ENCODE results near the gene SPINK8.
"Not testable (repeated sequence)": the region's sequence is repeated elsewhere in the genome, so short reads cannot be mapped to it uniquely, and the experiment has no call there.

Gene SPINK8

DNA sequence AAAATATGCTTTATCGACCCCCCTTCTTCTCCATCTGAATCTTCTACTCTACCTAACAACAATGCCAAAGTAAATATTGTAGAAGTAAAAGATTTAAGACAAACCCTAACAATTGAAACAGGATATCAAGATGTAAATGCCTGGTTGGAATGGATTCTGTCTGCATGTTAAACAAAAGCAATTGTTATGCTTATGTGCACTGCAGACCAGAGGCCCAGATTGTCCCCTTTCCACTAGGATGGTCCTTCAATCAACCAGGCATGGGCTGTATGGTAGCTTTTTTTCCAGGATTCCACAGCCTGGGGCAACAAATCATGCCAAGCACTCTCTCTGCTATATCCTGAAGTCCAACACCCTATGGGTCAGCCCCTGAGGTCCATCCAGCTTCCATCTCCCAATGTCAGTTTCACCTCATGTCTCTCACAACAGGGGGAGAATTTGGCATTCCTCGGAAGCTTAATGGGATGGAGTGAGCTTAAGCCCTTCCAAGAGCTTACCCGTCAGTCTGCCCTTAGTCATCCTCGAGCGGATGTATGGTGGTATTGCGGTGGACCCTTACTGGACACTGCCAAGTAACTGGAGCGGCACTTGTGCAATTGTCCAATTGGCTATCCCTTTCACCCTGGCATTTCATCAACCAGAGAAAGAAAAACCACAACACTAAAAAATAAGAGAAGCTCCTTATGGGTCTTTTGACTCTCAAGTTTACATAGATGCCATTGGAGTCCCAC, 56.4 kb downstream of the SPINK8 start:
- no peak for DNase-seq

DNA sequence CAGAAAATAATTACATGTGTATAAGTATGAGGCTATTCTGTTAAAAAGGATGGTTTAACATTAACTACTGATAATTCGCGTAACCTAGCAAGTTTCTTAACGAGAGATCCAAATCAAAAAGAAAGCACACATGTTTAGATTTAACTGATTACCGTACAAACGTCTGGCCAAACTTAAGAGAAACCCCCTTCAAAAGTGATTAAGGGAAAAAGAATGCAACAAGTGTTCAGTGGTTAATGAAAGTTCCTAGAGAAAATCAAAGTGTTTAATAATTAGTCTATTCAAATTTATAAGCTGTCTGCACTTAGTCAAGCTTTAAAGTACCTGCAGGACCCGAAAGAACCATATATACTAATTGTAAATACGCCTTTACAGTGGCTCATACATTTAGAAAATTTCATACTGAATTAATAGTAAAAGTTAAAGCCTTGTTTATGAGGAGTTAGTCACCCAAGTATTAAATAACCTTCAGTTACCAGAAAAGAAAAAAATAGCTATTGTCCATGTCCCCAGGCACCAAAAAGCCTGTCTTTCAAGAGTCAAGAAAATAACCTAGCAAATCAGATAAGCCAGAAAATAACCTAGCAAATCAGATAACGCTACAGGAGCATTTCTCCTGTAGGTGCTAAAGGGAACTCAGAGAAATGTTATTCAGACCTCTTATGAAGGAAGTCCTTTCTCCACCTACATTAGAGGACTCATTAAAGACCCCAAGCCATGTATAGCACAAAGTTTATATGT, 58.0 kb downstream of the SPINK8 start:
- DNase-seq, result no peak

DNA sequence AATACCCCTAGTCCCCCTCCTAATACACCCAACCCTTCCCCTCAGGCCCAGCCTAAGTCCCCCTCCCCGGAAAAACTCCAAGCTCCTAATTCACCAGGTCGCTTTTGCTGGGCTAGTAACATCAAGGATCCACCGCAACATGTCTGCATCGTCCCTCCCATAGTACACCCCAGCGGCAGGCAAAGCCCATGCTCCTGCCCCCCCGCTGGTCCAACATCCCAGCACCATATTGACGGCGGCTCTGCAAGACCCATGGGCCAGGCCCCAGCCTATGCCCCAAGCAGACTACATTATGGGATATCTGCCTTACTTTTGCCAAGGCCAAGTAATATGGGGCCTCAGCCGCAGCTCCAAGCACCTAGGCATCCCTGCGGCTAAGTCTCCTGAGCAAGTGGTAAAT, 59.0 kb downstream of the SPINK8 start:
- DNase-seq, result no peak

DNA sequence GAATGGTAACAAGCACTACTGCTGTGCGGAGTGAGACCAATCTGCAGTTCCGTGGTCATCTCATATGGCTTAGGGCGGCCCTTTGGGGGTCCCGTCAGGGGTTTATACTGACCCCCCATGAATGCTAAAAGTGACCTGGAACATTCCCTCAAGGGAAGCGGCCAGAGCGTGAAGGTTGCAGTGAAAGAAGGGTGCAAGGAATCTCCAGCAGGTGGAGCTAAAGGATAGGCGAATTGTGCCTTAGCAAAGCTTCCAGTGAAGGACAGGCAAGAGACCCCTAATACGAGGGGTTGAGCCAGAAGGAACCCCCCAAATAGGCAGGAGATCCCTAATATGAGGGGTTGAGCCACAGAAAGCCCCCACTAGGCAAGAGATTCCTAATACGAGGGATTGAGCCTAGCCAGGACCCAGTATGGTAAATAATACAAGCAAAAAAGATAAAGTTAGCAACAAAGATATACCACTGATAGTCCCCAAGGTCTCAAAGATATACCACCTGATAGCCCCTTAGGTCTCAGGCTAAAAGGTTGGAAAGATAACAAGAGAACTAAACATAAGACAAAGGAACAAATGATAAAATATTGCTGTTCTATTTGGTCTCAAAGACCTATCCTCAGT, 59.8 kb downstream of the SPINK8 start:
- peak; percentile 22 for DNase-seq

DNA sequence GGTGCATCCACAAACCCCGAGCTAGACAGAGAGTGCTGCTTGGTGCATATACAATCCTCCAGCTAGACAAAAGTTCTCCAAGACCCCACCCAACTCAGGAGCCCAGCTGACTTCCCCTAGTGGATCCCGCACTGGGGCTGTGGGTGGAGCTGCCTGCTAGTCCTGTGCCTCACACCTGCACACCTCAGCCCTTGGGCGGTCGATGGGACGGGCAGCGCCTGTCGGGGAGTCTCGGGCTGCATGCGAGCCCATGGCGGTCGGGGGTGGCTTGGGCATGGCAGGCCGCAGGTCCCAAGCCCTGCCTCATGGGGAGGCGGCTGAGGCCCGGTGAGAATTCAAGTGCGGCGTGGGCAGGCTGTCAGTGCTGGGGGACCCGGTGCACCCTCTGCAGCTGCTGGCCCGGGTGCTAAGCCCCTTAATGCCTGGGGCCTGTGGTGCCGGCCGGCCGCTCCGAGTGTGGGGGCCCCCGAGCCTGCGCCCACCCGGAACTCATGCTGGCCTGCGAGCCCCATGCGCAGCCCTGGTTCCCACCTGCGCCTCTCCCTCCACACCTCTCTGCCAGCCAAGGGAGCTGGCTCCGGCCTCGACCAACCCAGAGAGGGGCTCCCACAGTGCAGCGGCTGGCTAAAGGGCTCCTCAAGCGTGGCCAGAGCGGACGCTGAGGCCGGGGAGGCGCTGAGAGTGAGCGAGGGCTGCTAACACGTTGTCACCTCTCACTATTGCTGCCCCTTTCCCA, 61.5 kb downstream of the SPINK8 start:
- DNase-seq, result no peak

DNA sequence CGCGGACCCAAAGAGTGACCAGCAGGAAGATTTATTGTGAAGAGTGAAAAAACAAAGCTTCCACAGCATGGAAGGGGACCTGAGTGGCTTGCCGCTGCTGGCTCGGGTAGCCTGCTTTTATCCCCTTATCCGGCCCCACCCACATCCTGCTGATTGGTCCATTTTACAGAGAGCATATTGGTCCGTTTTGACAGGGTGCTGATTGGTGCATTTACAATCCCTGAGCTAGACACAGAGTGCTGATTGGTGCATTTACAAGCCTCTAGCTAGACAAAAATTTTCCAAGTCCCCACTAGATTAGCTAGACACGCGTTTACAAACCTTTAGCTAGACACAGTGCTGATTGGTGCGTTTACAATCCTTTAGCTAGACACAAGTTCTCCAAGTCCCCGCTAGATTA, 62.2 kb downstream of the SPINK8 start:
- DNase-seq, result not testable (repeated sequence)

DNA sequence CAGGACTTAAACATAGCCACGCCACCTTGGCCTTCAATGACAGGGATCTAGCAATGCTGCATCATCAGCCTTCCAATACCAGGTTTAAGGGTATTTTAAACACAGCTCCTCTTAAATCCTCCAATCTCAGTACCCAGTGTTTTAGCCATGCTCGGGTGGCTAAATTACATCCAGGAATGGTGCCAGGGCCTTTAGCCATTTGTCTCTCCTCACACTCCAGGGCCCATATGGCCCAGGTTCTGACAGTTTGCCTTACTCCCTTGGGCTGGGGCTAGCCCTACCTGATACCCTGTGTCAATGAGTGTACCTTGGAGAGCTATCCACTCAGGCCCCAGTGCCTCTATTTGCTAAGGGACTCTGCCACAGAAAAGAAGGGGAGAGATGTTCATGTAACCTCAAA, 63.2 kb downstream of the SPINK8 start:
- no peak for DNase-seq

DNA sequence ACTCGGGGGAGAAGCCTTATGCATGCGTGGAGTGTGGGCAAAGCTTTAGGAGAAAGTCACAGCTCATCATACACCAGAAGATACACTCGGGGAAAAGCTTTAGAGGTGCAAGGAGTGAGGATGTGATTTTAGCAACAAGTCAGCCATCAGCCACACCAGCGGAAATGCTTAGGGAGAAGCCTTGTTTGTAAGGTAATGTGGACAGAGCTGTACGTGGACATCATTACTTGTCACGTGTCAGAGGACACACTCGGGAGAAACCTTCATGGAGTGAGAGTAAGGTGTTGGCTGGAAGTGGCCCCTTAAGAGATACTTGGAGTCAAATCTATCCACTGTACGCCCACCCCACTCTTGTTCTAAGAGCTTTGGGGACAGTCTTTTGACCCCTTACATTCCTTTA, 63.9 kb downstream of the SPINK8 start:
- DNase-seq, result no peak

DNA sequence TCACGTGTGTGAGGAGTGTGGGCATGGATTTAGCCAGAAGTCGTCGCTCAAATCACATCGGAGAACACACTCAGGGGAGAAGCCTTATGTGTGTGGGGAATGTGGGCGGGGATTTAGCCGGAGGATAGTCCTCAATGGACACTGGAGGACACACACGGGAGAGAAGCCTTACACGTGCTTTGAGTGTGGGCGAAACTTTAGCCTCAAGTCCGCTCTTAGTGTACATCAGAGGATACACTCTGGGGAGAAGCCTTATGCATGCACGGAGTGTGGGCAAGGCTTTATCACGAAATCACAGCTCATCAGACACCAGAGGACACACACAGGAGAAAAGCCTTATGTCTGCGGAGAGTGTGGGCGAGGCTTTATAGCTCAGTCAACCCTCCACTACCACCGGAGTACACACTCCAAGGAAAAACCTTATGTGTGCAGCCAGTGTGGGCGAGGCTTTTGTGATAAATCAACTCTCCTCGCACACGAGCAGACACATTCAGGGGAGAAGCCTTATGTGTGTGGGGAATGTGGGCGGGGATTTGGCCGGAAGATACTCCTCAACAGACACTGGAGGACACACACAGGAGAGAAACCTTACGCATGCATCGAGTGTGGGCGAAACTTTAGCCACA, 64.4 kb downstream of the SPINK8 start:
- DNase-seq, result no peak

DNA sequence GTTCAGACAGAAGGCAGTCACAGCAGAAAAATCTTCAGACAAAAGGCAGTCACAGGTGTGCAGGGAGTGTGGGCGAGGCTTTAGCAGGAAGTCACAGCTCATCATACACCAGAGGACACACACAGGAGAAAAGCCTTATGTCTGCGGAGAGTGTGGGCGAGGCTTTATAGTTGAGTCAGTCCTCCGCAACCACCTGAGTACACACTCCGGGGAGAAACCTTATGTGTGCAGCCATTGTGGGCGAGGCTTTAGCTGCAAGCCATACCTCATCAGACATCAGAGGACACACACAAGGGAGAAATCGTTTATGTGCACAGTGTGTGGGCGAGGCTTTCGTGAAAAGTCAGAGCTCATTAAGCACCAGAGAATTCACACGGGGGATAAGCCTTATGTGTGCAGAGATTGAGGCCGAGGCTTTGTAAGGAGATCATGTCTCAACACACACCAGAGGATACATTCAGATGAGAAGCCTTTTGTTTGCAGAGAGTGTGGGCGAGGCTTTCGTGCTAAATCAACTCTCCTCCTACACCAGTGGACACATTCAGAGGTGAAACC, 65.0 kb downstream of the SPINK8 start:
- peak; percentile 8 for DNase-seq

DNA sequence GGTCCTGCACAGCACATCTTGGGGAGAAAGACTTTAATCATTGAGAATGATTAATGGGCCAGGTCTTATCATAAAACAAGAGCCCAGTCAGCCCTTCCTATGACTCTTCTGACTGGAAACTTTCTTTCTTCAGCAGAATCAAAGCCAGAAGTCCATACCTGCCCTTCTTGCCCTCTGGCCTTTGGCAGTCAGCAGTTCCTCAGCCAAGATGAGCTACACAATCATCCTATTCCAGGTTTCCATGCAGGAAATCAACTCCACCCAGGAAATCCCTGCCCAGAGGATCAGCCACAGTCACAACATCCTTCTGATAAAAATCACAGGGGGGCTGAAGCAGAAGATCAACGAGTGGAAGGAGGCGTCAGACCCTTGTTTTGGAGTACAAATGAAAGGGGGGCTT, 65.7 kb downstream of the SPINK8 start:
- DNase-seq, result no peak

DNA sequence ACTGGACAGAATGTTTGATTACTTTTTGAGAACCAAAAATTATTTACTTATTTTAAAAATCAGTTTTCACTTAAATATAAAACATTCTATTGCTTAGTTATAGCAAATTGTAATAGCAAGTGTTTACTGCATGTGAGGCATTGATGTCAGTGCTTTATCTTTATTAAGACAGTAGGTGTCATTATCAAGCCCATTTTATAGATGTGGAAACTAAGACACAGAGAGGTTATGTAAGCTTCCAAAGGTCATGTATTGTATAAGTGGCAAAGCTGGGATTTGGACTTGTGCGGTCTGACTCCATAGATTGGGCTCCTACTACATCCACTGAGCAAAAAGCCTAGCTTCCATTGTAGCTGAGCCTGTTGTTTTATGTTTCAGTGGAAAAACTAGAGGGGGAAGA, 74.9 kb downstream of the SPINK8 start:
- DNase-seq, result no peak
